DMS 273 treated with DMSO at 0.1 percent for 48 hours (cell line): ENCODE results near the gene PCDH9.

Source experiments
- DNase-seq: peaks from one replicate; lab custom pipeline; 2025; lab: John Stamatoyannopoulos, UW

PCDH9 gene

DNA sequence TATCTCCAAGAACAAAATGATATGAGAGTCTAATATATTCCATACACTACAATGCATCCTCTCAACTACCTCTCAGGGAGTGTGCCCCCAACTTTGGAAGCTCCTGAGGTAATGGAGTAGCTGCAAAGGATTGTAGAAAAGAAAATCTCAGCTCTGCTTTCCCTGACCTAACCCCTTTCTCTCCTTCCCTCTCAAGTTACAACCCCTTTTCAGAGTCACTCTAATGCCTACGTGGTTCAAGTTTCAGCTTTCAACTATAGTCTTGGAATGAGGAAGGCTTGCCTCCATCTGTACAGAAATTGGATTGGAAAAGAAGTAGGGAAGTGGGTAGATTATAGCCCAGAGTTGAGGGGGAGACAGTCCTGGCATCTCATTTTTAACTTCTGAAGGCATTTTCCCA lies 256.0 kb downstream of the PCDH9 start:
- no peak for DNase-seq

DNA sequence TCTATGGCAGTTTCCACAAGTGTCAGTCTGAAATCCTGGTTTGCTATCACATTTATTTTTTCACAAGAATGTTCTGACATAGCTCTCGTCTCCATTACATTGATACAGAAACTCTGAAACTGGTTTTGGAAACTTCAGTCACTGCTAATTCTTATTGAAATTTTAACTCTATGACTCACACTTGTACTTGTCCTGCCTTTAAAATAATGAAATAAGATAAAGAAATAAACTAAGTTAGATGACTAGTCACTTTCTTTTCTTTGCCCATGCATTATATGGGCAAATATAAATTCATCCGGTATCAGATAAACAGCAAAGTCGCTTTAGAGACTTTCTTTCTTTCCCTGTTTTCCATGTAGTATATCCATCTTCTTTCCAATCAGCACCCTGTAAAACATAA lies 257.5 kb downstream of the PCDH9 start:
- no peak for DNase-seq

DNA sequence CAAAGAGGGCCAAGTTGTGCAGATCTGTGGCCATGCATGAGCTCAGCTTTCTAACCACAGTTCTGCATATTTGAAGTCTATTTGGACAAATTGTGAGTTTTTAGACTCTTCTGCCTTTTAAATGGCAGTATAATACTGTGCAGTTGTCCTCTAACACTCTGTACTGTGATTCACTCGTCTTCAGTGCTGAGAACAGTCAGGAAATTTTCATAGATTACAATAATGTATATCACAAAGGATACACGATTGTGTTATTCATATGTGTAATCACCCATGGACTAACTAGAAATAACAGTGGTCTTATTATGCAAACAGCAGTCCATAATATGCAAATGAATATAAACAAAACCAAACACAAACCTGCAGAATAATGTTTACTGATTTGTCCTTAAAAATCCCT lies 259.1 kb downstream of the PCDH9 start:
- no peak for DNase-seq

DNA sequence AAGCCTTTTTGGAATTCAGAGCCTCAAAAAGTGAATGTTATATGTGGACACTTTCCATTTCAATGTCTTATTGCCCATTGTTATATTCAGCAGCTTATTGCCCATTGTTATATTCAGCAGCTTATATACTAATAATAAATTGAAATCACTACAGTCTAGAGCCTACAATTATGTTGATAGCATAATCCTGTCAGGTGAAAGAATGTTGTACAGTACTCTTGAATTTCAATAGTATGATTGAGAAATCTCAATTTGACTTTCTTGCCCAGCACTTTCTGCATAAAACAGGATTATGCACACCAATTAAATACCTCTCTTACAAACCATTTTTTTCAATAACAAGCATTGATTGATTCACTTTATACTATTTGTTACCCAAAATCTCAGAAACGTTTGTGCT lies 260.8 kb downstream of the PCDH9 start:
- DNase-seq, result no peak

DNA sequence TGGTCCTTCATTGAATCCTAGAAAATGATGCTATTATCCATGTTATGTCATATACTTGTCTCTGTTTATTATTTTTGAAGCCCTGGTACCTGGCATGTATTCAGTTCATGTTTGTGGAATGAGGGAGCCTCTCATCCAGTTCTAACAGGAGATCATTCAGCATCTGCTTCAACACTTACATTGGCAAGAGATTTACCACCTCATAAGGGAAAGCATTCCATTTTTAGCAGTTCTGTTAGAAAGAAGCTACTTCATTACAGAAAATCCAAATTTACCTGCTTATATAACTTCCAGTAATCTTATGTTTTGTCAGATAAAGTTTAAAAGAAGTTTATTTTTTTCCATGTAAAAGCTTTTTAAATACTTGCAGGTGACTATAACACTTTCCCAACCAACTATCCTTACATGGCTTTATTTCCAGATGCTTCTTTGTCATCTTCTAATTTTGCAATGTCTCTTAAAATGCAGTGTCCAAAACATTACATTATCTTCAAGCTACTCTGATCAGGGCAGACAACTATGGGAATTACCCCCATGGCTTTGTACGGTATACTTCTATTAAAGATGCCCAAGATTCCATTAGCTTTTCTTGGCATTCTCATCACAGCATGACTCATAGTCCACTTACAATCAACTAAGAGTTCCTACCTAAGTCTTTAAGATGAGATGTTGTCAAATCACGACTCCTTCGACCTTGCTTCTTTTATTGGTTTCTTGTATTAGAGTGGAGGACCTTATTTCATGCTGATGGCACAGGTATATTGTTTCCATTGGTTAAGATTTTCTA lies 262.1 kb downstream of the PCDH9 start:
- no peak for DNase-seq

DNA sequence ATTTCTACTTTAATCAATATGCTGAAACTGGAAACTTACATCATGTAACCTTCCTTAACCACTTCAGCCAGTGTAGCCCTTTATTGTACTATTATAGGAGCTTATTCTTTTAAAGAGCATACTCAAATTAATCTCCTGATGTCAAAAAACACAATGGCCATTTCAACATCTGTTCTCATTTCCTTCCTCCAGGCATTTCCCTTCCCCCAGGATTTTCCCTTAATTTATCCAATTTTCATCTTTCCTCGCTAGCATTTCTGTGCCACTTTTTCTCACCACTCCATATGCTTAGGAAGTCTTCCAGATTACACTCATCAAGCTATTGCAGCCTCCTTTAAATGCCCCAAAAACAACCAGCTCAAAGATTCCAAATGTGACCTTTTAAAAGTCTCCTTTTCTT lies 265.0 kb downstream of the PCDH9 start:
- DNase-seq, result no peak

DNA sequence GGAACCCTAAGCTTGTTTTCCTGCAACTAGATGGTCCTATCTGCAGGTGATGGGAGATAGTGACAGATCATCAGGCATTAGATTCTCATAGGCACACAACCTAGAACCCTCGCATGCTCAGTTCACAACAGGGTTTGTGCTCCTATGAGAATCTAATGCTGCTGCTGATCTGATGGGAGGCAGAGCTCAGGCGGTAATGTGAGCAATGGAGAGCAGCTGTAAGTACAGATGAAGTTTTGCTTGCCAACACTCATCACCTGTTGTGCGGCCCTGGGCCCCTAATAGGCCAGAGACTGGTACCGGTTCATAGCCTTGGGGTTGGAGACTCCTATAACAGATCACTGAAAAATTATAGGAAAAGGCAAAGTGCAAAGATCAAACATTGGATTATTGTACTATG lies 267.2 kb downstream of the PCDH9 start:
- no peak for DNase-seq

DNA sequence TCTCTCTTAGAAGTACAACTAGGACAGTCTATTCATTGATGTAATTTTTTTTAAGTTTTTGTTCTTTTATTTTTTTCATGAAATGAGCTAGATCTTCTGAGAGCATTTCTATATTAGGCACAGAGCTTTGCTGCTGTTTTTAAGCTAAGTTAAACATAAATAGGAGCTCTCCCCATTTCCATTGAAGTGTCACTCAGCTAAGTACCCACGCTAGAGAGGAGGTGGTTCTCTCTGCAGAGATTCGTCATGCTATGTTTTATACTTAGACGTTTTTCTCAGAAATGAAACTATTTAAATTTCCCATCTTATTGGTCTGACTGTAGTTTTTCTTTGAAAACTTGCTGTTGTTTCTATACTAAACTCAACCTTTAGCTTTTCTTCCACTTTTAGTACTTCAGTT lies 271.5 kb downstream of the PCDH9 start:
- DNase-seq, result no peak

DNA sequence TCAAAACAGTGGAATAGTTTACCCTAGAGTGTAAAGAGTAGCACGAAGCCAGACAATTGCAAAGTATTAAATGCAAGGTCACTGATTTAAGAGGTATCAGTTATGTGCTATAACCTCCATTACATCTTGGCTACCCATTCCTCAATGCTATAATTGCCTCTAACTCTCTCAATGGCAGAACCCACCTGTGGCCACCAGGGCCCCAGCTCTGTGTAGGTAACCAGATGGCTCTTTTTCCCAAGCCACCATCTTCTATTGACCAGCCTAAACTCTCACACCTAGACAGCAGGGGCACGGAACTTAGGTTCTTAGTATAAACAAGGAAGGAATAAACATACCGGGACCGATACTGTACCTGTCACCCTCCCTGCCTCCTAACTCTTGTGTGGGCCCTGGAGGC lies 277.6 kb downstream of the PCDH9 start:
- DNase-seq, result no peak

DNA sequence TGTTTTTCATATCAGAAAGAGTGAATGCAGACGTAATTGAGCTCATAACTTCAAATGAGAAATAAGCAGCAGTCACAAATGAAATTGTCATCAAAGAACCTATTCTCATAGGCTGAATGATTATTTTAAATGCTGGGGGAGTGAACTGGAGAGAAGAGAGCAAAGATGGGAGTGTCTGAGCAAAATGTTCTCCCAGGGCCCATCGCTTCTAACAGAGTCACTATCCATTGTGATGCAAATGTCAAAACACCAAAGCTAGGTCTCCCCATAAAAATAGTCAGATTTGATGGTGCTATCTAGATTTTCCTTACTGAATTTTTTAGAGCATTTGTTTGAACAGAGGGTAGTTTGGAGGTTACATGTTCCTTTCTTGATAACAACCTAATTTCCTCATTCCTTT lies 278.7 kb downstream of the PCDH9 start:
- no peak for DNase-seq

DNA sequence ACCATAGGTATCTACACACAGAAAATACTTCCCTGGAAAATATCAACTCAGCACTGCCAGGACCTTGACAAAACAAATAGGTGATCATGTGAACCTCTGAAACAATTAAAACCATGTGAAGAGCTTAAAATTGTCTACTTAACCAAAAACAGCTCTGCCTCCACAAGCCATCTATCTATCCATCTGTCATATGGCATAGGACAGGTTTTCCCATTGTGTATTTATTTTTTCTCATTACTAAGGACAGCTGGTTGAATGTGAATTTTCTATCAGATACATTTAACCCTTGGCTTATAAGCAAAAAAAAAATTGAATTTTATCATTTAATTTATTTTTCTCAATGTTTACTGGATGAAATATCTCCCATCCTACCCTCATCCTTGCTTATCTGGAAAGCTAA lies 279.5 kb downstream of the PCDH9 start:
- DNase-seq, result no peak

DNA sequence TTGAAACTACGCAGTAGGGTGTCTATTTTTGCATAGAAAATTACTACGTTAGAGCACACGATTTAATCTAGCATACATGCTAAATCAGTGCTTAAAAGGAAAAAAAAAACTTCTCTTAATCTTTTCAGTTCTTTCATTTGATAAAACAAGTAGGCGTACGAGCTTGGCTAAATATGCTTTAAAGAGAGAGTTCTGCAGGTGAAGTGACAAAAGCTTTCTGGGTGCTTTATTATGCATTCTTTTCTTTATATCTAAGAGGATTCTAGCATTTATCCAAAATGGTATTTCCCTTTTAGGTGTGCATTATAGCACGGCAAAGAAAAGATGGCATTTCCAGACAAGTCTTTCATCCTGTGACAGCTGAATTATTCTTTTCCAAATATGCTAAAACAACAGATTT lies 281.2 kb downstream of the PCDH9 start:
- no peak for DNase-seq

DNA sequence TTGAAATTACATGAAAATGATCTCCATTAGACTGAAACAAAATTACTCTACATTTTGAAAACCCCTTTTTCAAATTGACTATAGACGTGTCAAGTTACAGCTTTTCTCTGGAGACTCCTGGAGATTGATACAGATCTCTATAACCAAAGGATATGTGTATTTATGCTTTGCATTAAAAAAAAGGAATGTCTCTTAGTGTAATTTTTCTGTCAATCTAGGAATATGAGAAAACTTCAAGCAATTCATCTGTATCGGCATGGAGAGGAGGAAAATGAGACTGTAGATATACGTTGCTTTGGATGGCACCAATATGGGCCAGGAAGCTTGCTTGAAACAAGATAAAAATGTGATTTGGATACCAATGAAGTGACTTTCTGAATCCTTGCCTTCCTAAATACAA lies 286.6 kb downstream of the PCDH9 start:
- DNase-seq, result no peak

DNA sequence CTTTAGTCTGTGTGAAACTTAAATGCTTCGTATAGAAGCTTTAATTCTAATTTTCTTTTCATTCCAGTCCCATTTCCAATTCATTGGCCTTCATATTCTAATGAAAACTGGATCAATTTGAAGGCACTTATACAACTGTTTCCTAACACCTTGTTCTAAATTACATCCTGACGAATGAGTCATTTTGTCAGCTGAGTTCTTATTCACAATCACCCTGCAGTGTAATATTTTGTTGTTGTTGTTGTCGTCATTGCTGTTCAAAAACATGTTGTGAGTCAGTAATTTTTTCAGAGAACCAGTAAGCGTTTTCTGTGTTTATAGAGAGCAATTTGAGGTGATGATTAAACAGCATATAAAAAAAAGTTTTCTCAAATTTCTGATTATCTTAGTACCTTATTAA lies 290.0 kb downstream of the PCDH9 start:
- no peak for DNase-seq

DNA sequence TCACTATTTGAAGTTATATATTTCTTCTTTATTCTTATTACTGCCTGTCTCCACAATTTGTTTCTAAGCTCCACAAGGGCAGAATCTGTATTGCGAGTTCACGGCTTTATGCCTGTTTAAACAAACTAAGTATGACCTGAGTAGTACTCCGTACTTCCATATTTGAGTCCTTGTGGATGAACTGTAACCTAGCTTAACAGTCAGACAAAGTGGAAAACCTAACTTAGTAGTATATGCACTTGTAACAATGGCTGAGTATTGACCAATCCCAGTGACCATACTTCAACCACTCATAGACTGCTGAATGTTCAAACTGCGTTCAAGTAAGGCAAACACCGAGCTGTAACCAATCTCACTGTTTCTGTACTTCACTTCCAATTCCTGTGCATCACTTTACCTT lies 292.7 kb downstream of the PCDH9 start:
- no peak for DNase-seq

DNA sequence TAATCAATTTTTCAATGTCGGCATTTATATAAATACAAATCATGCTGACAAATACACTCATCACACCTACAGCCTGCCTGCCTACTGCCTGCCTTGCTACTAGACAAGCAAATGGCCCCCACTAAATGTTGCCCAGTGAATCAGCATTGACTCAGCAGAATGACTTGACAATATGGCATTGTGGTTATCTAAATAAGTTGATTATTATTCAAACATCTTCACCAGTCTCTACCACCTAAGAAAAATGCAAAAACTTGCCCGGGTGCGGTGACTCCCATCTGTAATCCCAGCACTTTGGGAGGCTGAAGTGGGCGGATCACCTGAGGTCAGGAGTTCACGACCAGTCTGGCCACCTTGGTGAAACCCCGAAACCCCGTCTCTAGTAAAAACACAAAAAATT lies 296.1 kb downstream of the PCDH9 start:
- DNase-seq, result no peak

DNA sequence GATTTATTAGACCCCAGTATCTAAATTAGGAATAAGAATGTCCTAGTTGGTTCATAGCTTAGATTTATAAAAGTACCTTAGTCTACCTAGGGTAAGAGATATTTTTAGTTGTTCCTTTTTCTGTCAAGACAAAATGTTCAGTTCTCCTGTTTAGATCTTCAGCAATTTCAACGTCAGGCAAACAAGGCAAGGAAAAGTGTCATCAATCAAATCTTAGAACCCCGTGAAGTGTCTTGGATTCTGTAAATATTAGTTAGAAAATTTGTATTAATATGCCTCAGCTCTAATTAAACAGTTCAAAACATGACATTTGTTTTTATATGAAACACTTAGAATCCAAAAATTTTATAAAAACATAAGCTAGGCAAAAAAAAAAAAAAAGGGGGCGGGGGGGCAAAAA lies 296.6 kb downstream of the PCDH9 start:
- DNase-seq, result no peak

DNA sequence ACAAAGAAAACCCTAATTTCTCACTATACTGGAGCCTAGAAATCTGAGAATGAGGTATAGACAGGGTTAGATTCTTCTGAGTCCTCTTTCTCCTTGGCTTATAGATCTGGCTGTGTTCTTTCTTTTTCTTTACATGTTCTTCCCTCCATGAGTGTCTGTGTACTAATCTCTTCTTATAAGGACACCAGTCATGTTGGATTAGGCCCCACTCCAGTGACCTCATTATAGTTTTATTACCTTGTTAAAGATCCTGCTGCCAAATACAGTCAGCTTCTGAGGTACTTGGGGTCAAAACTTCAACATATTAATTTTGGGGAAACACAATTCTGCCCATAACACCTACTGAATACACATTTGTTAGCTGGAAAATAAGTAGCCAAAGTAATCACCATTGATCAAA lies 302.6 kb downstream of the PCDH9 start:
- DNase-seq, result no peak

DNA sequence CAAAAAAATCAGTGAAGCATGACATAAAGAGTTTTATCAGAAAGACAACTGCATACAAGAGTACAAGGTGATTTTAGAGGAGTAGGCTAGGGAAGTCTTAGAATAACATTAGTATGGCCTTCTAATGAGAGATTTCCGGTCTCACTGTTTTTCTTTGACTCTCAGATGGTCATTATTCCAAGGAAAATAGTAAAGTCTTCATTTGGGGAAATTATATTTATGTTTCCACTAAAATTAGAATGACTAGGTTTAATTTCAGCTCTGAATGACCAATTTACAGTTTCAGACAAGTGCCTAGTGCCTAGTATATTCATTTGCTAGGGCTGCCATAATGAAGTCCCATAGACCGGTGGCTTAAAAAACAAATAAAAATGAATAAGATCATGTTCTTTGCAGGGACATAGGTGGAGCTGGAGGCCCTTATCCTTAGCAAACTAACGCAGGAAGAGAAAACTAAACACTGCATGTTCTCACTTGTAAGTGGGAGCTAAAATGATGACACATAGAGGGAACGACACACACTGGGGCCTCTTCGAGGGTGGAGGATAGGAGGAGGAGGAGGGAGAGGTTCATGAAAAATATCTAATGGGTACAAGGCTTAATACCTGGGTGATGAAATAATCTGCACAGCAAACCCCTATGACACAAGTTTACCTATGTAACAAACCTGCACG lies 303.1 kb downstream of the PCDH9 start:
- DNase-seq, result no peak

DNA sequence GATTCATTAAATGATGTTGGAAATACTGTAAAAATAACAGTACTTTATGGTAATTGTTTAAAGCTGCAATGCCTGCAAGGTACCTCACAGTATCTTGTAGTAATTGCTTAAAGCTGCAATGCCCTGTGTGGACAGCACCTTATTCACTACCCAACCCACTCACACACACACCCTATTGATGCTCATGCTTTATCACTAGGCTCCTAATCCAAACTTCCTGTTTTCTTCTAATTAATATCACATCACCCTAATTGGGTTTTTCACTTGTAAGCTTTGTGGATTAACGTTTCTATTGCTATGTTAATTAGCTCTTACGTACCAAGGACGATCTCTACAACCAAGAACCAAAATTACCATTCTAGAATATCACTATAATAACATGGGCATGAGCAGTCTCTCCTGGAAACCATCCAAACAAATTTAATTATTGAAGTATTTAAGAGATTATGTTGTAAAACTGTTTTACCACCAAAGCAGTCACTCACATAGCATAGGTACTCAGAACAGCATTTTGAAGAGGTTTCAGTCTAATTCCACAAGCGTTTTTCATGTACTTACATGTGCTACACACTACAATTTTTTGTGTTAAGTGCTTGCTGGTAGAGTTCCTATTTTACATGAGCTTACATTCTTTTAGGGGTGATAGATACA lies 303.8 kb downstream of the PCDH9 start:
- DNase-seq, result no peak

DNA sequence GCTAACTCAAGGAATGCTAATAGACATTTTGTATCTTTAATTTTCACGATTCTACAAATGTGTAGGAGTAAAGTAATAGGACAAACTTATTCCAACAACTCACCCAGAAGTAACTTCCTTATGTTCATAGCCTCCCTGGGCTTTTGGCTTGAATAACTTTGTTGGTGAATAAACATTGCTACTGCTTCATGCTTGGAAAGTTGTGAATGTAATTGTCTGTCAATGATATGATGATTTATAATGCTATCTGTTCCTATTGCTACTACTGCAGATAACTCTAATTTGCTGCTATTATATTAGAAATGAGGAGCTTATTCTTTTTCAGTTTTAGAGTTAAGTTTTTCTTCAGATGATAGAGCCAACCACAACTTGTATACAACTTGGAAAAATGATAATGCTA lies 307.7 kb downstream of the PCDH9 start:
- DNase-seq, result no peak

DNA sequence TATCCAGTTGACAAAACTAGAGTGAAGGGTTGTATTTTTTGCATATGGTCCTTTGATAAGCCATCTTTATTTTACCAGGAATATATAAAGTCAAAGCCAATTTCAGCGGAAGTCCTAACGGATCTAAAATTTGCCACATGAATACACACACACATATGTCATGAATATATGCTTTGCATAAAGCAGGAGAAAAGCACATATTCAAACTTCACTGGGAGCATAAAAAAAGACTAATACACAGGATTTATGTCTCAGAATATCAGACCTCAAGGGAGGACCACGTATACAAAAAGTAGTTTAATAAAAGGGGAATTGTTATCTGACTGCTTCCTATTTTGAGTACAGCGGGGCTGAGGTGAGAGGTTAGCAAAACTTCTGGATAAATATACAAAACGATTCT lies 308.7 kb downstream of the PCDH9 start:
- DNase-seq, result no peak

DNA sequence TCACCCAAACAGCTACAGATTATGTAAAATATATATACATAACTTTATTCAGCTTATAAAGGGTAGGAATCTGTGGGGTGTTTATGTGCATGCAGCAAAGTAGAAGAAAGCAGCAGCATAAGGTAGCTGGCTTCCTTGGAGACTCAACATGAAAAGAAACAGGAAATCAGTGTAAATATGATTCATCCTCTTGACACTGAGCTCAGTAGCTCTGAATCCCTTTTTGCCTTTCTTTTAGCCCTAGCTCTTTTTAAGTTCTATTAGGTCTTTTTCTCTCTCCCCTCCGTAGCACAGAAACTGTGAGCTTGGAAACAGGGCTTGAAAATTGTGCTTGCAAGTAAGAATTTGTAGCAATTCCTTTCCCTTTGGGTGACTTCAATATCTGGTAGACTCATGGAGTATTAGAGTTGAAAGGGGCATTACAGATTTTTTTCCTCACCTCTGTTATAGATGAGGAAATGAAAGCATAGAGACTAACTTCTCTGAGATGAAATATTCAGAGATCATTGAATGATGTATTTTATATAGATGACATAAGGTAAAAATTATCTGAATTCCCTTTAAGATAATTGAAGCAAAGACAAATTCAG lies 314.4 kb downstream of the PCDH9 start:
- DNase-seq, result no peak
